VCaP (cell line): ENCODE measurements around the gene NHSL2.

Source experiments
- H3K27ac ChIP-seq: fragments of 450-650 bp; 2 replicates; pipeline ENCODE4 v1.5.1; 2017
- CTCF ChIP-seq: fragments of 450-650 bp; conservative IDR thresholded peaks from 2 replicates; pipeline ENCODE4 v1.5.1; 2017; ENCODE audit warnings: mild to moderate bottlenecking, moderate library complexity

The NHSL2 gene

GRCh38 chrX:72006461-72006860, 95.8 kb downstream of the NHSL2 start:
- H3K27ac ChIP-seq = no peak overlapping the region
- TF ChIP-seq CTCF = no peak

GRCh38 chrX:72009731-72010130, 99.1 kb downstream of the NHSL2 start:
- H3K27ac ChIP-seq = no peak overlapping the region
- TF ChIP-seq CTCF = no peak

GRCh38 chrX:72011734-72012133, 101.1 kb downstream of the NHSL2 start:
- TF ChIP-seq CTCF = no peak

GRCh38 chrX:72015383-72015782, 104.7 kb downstream of the NHSL2 start:
- no peak for TF ChIP-seq CTCF
- H3K27ac ChIP-seq = no peak overlapping the region

More at GRCh38 chrX:72011734-72012133, 101.1 kb downstream of the NHSL2 start:
- no peak overlapping the region for H3K27ac ChIP-seq

- TF ChIP-seq CTCF = no peak
- no peak overlapping the region for H3K27ac ChIP-seq
Measured at GRCh38 chrX:72016881-72017783, 106.5 kb downstream of the NHSL2 start.

GRCh38 chrX:72018277-72019112, 107.8 kb downstream of the NHSL2 start:
- no peak overlapping the region for H3K27ac ChIP-seq
- TF ChIP-seq CTCF = peak; percentile 92

GRCh38 chrX:72019487-72019886, 108.8 kb downstream of the NHSL2 start:
- no peak for TF ChIP-seq CTCF
- no peak overlapping the region for H3K27ac ChIP-seq
